Measurements from ENCODE around the gene TWF2.

GRCh38 chr3:52277071-52277964 lies 38.4 kb upstream of the TWF2 start:
- TF ChIP-seq CTCF (IDR thresholded peaks at IDR 0.05): no peak
- peak; percentile 74 to 90 for TF ChIP-seq POLR2AphosphoS5 (IDR thresholded peaks at IDR 0.05)
- peak in 3 of 4 donors; percentile 50 to 79 (median 56) for TF ChIP-seq POLR2A (IDR thresholded peaks at IDR 0.05)
- no peak for TF ChIP-seq EP300 (IDR thresholded peaks at IDR 0.05)

Measured in upper lobe of left lung (tissue), 4 donors.